ENCODE results near the gene LRRC8D. TPM values are rescaled to one million over a fixed set of nuclear protein-coding genes. Genes with fewer than 3 reads are reported as not detected.
A peak's percentile ranks its signal among the peaks of the same experiment; 100 is the strongest.

The LRRC8D gene
- total and polyA plus RNA-seq, 2 of the 4 experiments (the other 2 are of a cell fraction) = 34.1 to 35.3 TPM

DNA sequence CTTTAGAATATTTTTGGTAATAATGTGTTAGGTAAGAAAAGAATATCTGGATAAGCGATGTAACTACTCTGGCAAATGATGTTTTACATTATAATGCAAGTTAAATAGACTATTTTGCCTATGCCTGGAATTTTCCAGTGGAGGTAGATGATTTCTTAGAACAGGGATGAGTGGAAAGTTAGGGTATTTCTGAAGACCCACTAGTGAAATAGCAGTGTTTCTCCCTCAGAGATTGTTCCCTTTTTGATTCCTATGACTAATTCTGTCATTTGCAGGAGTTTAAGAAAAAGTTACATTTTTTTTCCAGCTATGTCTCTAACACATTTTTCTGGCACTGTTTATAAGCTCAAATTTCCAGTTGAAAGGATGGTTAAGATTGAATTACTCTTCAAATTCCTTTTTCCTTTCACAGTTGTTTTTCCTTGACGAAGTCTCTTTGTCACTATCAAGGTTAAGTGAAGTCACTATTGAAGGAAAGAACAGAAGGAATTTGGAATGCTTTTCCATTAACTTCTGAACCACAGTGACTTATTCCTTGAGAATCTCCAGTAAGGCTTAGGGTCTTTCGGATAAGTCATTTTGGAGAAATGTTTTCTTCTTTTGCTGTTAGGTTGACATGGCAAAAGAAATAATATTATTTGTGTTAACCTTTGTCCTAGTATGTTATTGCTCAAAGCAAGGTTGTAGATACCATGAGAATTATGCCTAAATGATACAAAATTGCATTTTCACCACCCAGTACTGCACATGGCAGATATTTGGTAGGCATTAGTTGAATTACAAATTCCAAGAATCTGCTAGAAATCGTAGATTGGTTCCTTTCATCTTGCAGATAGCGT, 131.2 kb downstream of the LRRC8D start:
- Histone ChIP-seq H4K8ac (ENCODE audit: low read depth in 2 of 2, low read length in 2 of 2) (peak overlapping the region; percentile 65 to 73), H2BK15ac (ENCODE audit: low read depth, low read length) (peak overlapping the region; percentile 72; the same call in 2 of the 3 replicates), H3K36me3 (ENCODE audit: control insufficient read depth, insufficient read depth, low read length) (no peaks in the 10 kb centered on the region), H4K91ac (ENCODE audit: insufficient read depth, low read depth, low read length) (peak overlapping the region; percentile 90), H3K18ac (ENCODE audit: low read depth, low read length) (peak overlapping the region; percentile 92; the same call in 1 of the 2 replicates), H2AK9ac (replicated peaks; ENCODE audit: low read depth, low read length, poor library complexity) (no peak overlapping the region), H3K4ac (ENCODE audit: low read depth, low read length) (peak overlapping the region; percentile 88; the same call in 1 of the 2 replicates), H3K79me1 (ENCODE audit: low read depth in 1 of 2, low read length in 2 of 2) (no peaks in the 10 kb centered on the region), H3K23ac (ENCODE audit: low read depth, low read length) (peak overlapping the region; percentile 6; the same call in 1 of the 2 replicates), H2BK20ac (ENCODE audit: low read depth, low read length) (peak overlapping the region; percentile 94), H3K9ac (ENCODE audit: low read depth, low read length) (peak overlapping the region; percentile 22; the same call in 1 of the 2 replicates), H2BK120ac (ENCODE audit: low read depth, low read length) (peak overlapping the region; percentile 89), H2AFZ (replicated peaks; ENCODE audit: low read length, poor library complexity) (no peak overlapping the region), H3K4me1 (ENCODE audit: control insufficient read depth, insufficient read depth, low read length) (peaks cover 13% of the 10 kb centered on the region), H3K9me1 (ENCODE audit: insufficient read depth, low read length) (peaks cover 1% of the 10 kb centered on the region; the same call in 1 of the 2 replicates), H2BK5ac (ENCODE audit: low read depth, low read length, poor library complexity, severe bottlenecking) (peak overlapping the region; percentile 97), H3K27ac (ENCODE audit: insufficient read depth, low read length) (no peak overlapping the region; the same call in 1 of the 2 replicates), H2AK5ac (ENCODE audit: low read depth, low read length) (peak overlapping the region; percentile 87; the same call in 1 of the 2 replicates), H3K4me2 (ENCODE audit: low read depth, low read length) (peak overlapping the region; percentile 37; the same call in 1 of the 2 replicates), H4K20me1 (ENCODE audit: insufficient read depth, low read length) (no peaks in the 10 kb centered on the region), H3K27me3 (ENCODE audit: control insufficient read depth, insufficient read depth, low read length) (no peaks in the 10 kb centered on the region), H3K4me3 (ENCODE audit: insufficient read depth, low read depth, low read length) (no peak overlapping the region), H3K14ac (replicated peaks; ENCODE audit: low read depth, low read length) (peak overlapping the region; percentile 39), H4K5ac (ENCODE audit: low read depth, low read length) (peak overlapping the region; percentile 88; the same call in 1 of the 2 replicates), H3K56ac (ENCODE audit: extremely low read depth, insufficient read depth, low read length) (peak overlapping the region; percentile 27), H3K9me3 (ENCODE audit: control insufficient read depth, insufficient read depth, low read length) (no peaks in the 10 kb centered on the region)
- WGBS, 2 experiments (ENCODE audit: extremely low coverage in 2 of 2, insufficient read length in 1 of 2) = no CpG with 5 or more reads among the region's 5 CpGs
- intact Hi-C loops (cut with micrococcal nuclease) = loop anchor here (5.0 kb wide), 1 partner anchor 45 kb away; no protein-coding TSS in a partner anchor
- peak; percentile 61 for TF ChIP-seq CEBPB (IDR thresholded peaks at IDR 0.05; ENCODE audit: low read depth, low read length)
- TF ChIP-seq POLR2A (IDR thresholded peaks at IDR 0.05; ENCODE audit: low read depth, low read length) = no peak
- TF ChIP-seq BHLHE40 (IDR thresholded peaks at IDR 0.05; ENCODE audit: low read depth, low read length) = 0 out of 2 replicates have a peak, but pooled peaks have one; percentile 6
- no peak for TF ChIP-seq MAZ (IDR thresholded peaks at IDR 0.05; ENCODE audit: borderline replicate concordance, low read depth, low read length)
- no peak for TF ChIP-seq NFE2L2 (IDR thresholded peaks at IDR 0.05; ENCODE audit: low read depth, low read length)
- TF ChIP-seq, protein P1, sequence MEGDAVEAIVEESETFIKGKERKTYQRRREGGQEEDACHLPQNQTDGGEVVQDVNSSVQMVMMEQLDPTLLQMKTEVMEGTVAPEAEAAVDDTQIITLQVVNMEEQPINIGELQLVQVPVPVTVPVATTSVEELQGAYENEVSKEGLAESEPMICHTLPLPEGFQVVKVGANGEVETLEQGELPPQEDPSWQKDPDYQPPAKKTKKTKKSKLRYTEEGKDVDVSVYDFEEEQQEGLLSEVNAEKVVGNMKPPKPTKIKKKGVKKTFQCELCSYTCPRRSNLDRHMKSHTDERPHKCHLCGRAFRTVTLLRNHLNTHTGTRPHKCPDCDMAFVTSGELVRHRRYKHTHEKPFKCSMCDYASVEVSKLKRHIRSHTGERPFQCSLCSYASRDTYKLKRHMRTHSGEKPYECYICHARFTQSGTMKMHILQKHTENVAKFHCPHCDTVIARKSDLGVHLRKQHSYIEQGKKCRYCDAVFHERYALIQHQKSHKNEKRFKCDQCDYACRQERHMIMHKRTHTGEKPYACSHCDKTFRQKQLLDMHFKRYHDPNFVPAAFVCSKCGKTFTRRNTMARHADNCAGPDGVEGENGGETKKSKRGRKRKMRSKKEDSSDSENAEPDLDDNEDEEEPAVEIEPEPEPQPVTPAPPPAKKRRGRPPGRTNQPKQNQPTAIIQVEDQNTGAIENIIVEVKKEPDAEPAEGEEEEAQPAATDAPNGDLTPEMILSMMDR (conservative IDR thresholded peaks at IDR 0.05; ENCODE audit: low read depth, low read length) = no peak
- in situ Hi-C loops (cut with MboI; ENCODE audit: low sequenced_read_pairs) = no loop called here
- ATAC-seq (ENCODE audit: low read depth) = peak; percentile 69
- BruUV-seq (replicated peaks) = no TSS peak
- DNase-seq = peak; percentile 90
- CTCF ChIA-PET = no interaction called here
- POLR2A ChIA-PET (ENCODE audit: unreplicated experiment) = no interaction called here
- dilution Hi-C loops (cut with HindIII; ENCODE audit: low sequenced_read_pairs, unreplicated experiment) = no loop called here
